Measurements from ENCODE around the gene BLACAT1. TPM values are rescaled to one million over a fixed set of nuclear protein-coding genes. Genes with fewer than 3 reads are reported as not detected.
"Not testable (repeated sequence)": the region's sequence is repeated elsewhere in the genome, so short reads cannot be mapped to it uniquely, and the experiment has no call there.

Gene BLACAT1
- polyA plus RNA-seq, 4 donors, result 1.6 to 4.1 (median 2.4) TPM

- peak in 2 of 4 donors; percentile 57 to 62 for DNase-seq (ENCODE audit: low read depth in 4 of 4, low spot score in 2 of 4)
Observed at GRCh38 chr1:205484985-205485967, 29.4 kb upstream of the BLACAT1 start.

GRCh38 chr1:205483372-205483771 is 27.5 kb upstream of the BLACAT1 start:
- no peak for DNase-seq (ENCODE audit: low read depth in 4 of 4, low spot score in 2 of 4)

GRCh38 chr1:205482587-205482986 is 26.7 kb upstream of the BLACAT1 start:
- not testable (repeated sequence) for DNase-seq (ENCODE audit: low read depth in 4 of 4, low spot score in 2 of 4)

GRCh38 chr1:205481629-205482151 is 25.8 kb upstream of the BLACAT1 start:
- no peak for DNase-seq (ENCODE audit: low read depth in 4 of 4, low spot score in 2 of 4)

- DNase-seq (ENCODE audit: low read depth in 4 of 4, low spot score in 2 of 4), result no peak
Observed at GRCh38 chr1:205481218-205481617, 25.4 kb upstream of the BLACAT1 start.

- no peak for DNase-seq (ENCODE audit: low read depth in 4 of 4, low spot score in 2 of 4)
Observed at GRCh38 chr1:205480349-205480985, 24.6 kb upstream of the BLACAT1 start.

GRCh38 chr1:205478985-205479384 is 23.1 kb upstream of the BLACAT1 start:
- DNase-seq (ENCODE audit: low read depth in 4 of 4, low spot score in 2 of 4), result not testable (repeated sequence)

- DNase-seq (ENCODE audit: low read depth in 4 of 4, low spot score in 2 of 4), result no peak
Observed at GRCh38 chr1:205477759-205478247, 22.0 kb upstream of the BLACAT1 start.

GRCh38 chr1:205477121-205477758 is 21.4 kb upstream of the BLACAT1 start:
- DNase-seq (ENCODE audit: low read depth in 4 of 4, low spot score in 2 of 4), result no peak

- DNase-seq (ENCODE audit: low read depth in 4 of 4, low spot score in 2 of 4), result no peak
Observed at GRCh38 chr1:205476648-205477047, 20.8 kb upstream of the BLACAT1 start.

- DNase-seq (ENCODE audit: low read depth in 4 of 4, low spot score in 2 of 4), result no peak
Observed at GRCh38 chr1:205475855-205476254, 20.0 kb upstream of the BLACAT1 start.

GRCh38 chr1:205474571-205474970 is 18.7 kb upstream of the BLACAT1 start:
- no peak for DNase-seq (ENCODE audit: low read depth in 4 of 4, low spot score in 2 of 4)

- DNase-seq (ENCODE audit: low read depth in 4 of 4, low spot score in 2 of 4), result no peak
Observed at GRCh38 chr1:205473966-205474365, 18.1 kb upstream of the BLACAT1 start.

- no peak for DNase-seq (ENCODE audit: low read depth in 4 of 4, low spot score in 2 of 4)
Observed at GRCh38 chr1:205473475-205473874, 17.6 kb upstream of the BLACAT1 start.

GRCh38 chr1:205472737-205473441 is 17.0 kb upstream of the BLACAT1 start:
- DNase-seq (ENCODE audit: low read depth in 4 of 4, low spot score in 2 of 4), result no peak

- no peak for DNase-seq (ENCODE audit: low read depth in 4 of 4, low spot score in 2 of 4)
Observed at GRCh38 chr1:205470131-205470530, 14.3 kb upstream of the BLACAT1 start.

GRCh38 chr1:205466595-205467220 is 10.9 kb upstream of the BLACAT1 start:
- DNase-seq (ENCODE audit: low read depth in 4 of 4, low spot score in 2 of 4), result no peak

GRCh38 chr1:205465392-205465791 is 9.5 kb upstream of the BLACAT1 start:
- no peak for DNase-seq (ENCODE audit: low read depth in 4 of 4, low spot score in 2 of 4)

GRCh38 chr1:205458777-205459566 is 3.1 kb upstream of the BLACAT1 start:
- DNase-seq (ENCODE audit: low read depth in 4 of 4, low spot score in 2 of 4), result no peak

All from left renal cortex interstitium (tissue), 4 donors.